ENCODE results near the gene SELENOI.

DNA sequence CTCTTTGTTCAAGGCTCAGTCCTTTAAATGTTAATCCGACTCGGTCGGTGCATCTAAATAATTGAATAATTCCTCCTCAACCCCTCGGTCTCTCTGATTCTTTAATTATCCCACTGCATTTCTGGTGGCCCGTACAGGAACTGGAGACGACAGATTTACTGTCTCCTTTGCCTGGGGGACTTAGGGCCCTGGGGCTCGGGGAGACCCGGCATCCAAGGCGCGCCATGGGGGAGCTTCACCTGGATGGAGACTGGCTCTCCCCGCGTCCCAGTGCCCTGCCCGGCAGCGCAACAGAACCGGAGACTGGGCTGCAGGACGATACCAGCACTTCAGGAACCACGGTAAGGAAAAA is 47.7 kb upstream of the SELENOI start:
- TF ChIP-seq HDGF (IDR thresholded peaks at IDR 0.05; ENCODE audit: borderline replicate concordance) (no peak), FOXM1 (IDR thresholded peaks at IDR 0.05; ENCODE audit: borderline replicate concordance) (no peak)

Data from HEK293T (cell line).